NB4 (cell line): Measurements from ENCODE around the gene RPS6KA4.

Experiments used
- MAX ChIP-seq: IDR thresholded peaks from 2 replicates; pipeline ENCODE4 v1.6.1; 2011; ENCODE audit warnings: low read depth, low read length
- TF ChIP-seq, protein P1 (sequence below): IDR thresholded peaks from one replicate; pipeline ENCODE4 v1.5.1; 2012; ENCODE audit warnings: low read depth, low read length

DNA sequence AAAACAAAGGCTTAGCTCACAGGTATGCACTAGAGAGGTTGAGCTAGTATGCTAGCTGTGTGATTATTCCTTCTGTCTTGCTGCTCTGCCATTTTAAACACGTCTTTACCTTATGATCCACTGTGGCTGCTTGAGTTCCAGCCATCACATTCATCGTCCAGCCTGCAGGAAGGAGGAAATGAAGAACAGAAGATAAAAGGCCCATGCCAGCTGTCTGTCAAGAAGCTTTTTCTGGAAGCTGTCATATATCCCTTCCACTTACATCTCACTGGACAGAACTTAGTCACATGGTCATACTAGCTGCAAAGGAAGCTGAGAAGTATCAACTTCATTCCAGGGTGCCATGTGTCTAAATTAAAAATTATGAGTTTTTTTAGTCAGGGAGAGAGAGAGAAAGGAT lies 31.6 kb upstream of the RPS6KA4 start:
- TF ChIP-seq, protein P1, sequence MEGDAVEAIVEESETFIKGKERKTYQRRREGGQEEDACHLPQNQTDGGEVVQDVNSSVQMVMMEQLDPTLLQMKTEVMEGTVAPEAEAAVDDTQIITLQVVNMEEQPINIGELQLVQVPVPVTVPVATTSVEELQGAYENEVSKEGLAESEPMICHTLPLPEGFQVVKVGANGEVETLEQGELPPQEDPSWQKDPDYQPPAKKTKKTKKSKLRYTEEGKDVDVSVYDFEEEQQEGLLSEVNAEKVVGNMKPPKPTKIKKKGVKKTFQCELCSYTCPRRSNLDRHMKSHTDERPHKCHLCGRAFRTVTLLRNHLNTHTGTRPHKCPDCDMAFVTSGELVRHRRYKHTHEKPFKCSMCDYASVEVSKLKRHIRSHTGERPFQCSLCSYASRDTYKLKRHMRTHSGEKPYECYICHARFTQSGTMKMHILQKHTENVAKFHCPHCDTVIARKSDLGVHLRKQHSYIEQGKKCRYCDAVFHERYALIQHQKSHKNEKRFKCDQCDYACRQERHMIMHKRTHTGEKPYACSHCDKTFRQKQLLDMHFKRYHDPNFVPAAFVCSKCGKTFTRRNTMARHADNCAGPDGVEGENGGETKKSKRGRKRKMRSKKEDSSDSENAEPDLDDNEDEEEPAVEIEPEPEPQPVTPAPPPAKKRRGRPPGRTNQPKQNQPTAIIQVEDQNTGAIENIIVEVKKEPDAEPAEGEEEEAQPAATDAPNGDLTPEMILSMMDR = no peak
- no peak; the same call in 1 of the 2 replicates for TF ChIP-seq MAX
